ENCODE results near the gene GALNT4.

The GALNT4 gene

DNA sequence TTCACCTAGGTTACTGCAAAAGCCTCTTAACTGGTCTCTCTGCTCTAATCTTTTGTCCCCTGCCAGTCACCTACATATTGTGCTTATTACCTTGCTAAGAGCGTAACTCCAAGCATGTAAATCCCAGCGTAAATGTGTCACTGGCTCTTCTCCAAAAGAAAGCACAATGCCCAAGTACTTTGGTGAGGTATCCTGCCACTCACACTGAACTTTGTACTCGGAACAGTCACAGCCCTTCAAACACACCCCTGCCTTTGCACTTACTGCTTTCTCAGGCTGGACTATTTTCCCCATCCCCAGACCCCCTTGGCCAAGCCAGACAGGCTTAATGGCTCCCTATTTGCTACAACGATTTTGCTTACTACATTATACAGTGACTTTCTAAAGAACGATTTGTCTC, 31.7 kb downstream of the GALNT4 start:
- no peak for DNase-seq

DNA sequence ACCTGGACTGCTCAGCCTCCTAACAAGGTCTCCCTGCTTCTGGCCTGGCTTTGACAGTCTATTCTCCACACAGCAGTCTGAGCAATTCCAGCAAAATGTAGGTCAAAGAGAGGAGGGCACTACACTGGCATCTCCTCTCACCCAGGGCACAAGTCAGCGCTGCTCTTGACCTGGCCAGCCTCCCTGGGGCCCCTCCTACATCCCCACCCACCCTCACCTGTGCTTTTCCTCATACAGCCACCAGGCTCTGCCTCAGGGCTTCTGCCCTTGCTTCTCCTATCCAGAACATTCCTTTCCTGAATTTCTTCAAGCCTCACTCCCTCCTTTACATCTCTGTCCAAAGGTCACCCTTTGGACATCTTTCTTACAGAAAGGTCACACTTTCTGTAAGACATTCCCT, 33.7 kb downstream of the GALNT4 start:
- DNase-seq: no peak

DNA sequence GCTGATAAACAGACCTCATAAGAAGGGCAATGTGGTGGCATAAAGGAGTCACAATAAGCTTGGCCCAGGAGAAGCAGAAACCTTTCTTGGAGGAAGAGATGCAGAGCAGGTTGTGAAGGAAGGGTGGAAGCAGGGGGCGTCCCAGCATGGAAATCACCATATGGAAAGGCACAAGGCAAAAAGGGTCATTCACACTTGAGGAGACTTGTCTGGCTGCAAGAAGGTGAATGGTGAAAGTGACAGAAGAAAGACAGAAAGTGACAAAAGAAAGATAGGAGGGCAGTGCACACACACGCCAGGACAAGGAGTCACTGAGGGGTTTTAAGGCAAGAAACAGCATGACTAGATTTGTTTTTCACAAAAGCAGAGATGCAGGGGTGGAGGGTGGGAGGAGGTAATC, 38.3 kb downstream of the GALNT4 start:
- DNase-seq: no peak

DNA sequence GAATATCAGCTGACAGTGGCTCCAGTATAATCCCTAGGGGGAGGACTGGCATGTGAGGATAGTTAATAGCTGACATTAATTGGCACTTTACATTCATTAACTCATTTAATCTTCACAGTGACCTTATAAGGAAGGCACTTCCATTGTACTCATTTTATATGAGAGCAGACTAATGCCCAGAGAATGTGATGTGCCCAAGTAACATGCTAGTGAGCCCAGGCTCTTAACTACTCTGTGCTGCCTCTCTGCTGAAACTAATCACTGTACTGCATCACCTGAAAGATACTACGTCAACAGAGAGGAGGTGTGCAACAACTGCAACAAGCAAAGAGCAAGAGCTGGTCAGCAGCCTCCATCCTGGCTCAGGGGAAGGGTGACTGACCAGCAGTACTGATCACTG, 40.1 kb downstream of the GALNT4 start:
- DNase-seq: no peak

DNA sequence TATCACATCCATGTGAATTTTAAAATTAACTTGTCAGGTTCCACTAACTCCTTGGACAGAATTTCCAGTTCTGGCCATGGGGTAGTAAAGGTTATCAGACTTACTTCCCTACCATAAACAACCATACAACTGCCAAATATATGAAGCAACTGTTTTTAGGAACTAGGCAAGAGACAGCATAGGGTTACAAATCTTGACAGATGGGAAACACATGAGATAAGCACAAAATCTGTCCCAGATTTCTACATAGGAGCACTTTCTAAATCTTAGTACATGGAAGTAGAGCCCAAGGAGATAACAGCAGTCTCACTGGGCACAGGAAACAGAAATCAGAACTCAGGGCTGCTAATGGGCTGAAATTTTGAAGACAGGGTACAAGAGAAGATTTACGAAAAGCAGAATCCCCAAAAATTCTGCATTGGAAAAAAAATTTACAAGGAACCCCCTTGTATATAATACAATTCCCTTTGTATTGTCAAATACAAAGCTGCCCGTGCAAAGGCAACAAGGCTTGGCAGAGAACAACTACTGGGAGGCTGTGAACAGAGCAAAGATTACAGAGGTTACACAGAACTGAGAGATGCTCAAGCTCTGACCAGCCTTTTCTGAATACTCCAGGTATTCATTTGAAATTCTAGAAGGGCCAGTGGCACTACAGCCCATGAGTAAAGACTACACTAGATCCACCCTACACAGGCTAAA, 43.2 kb downstream of the GALNT4 start:
- DNase-seq: no peak

DNA sequence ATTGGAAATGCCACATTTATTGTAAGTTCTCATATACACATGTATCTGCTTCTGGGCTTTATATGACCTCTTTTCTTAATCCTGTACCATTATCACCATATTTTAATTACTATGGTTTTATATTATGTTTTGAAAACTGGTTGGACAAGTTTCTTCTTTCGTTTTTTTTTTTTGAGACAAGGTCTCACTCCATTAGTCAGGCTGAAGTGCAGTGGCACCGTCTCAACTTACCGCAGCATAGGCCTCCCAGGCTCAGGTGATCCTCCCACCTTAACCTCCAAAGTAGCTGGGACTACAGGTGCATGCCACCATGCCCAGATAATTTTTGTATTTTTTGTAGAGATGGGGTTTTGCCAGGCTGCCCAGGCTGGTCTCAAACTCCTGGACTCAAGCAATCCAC, 44.6 kb downstream of the GALNT4 start:
- DNase-seq: no peak

DNA sequence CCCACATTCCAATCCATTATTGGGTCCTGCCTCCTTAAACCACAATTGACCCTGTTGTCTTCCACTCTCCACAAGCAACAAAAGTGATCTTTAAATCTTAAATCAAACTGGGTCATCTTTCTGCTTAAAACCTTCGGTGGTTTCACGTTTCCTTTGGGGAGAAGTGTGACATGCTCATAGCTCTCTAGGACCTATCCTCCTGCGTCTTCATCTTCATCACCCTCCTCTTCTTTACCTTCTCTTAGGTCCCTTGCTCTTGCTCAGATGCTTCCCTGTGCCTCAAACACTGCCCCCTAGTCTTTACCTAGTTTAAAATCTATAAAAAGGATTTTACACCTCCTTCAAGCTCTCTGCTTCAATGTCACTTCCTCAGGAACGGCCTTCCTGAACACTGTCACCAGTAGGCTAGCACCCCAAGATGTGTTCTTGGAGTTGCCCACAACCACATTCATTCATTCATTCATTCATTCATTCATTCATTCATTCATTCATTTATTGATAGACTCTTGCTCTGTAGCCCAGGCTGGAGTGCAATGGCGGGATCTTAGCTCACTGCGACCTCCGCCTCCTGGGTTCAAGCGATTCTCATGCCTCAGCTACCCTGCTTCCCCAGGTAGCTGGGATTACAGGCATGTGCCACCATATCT, 46.8 kb downstream of the GALNT4 start:
- DNase-seq: no peak

DNA sequence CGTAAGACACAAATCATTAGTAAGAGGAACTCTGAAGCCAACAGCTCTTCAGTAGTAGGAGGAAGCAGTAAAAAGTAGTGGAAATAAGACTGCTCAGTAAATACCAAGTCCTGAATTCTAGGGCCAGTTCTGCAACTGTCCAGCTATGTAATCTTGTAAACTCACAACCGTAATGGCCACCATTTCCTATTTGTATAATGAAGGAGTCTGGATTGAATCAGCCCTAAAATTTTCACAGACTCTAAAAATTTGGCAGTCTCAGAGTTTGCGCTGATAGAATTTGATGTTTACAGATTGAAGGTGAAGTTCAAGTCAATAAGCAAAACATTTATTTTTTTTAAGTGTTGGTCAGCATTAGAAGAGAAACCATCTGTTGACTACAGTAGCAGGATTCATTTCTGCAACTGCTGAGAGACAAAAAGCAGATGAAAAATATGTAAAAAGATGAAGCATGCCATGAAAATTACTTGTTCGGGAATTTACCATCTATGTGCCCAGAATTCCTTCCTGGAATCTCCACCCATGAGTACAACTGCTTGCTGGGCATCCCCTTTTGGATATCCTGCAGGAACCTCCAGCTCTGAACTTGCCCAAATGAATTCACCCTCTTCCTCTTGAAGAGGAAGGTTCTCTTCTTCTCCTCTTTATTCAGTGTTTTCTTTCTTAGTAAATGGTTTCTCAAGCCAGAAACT, 47.5 kb downstream of the GALNT4 start:
- DNase-seq: no peak

DNA sequence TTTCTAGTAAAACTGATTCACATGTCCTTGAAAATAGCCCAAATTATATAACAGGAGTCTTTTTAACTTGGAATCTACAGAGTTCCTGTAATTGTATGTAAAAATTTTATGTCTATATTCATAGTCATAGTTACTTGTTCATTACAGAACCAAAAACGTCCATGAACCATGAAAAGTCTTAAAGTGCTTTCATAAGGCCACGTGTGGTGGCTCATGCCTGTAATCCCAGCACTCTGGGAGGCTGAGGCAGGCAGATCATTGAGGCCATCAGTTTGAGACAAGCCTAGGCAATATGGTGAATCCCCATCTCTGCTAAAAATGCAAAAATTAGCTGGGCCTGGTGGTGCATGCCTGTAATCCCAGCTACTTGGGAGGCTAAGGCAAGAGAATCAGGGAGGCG, 48.4 kb downstream of the GALNT4 start:
- DNase-seq: no peak

DNA sequence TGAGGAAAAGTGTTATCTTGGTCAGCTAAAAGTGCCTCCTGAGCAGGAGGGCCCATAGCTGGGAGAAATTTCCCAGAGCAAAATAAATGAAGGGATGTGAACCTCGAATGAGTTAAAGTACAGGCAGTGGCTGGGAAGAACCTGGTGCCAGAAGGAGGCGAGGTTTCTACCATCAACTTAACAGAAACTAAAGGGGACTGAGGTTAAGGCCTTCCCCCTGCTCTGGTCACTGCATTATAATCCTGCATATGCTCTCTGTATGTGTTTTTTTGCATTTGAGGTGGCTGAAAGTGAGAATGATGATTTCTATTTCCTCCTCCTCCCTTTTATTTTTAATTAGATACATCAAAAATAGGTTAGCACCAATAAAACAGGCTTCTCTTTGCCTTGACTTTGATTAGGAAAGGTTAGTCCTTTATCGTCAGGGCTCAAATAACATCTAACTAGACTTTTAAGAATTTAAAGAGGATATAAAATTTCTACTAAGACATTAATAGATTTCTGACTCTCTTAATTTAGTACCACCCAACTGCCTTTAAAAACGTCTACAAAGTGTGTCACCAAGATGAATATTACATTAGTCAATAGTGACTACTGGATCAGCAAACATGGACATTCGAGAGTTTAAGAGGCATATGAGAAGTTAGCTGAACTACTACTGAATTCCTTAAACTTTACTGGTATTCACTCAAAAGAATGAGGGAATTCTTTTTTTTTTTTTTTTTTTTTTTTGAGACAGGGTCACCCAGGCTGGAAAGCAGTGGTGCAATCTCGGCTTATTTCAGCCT, 49.2 kb downstream of the GALNT4 start:
- DNase-seq: no peak

DNA sequence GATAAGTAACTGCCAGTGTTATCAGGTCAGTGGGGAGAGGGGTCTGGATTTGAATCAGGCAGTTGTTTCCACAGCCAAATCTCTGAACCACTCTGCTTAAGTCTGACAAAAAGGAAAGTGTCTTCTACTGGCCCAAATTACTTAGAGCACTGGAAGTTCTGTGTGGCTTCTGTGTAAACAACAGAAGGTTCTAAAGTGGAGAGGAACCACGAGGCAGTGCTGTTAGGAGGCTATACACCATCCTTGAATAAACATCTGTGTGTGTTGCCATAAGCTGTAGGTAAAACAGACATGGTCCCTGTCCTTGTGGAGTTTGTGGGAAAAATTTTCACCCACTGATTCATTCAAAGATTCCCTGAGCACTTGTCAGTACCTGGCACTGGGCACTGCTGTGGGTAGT, 50.0 kb downstream of the GALNT4 start:
- DNase-seq: no peak
